Measurements from ENCODE around the gene TMEM165.
"Not testable (repeated sequence)": the region's sequence is repeated elsewhere in the genome, so short reads cannot be mapped to it uniquely, and the experiment has no call there.

Gene TMEM165

GRCh38 chr4:55395529-55396307, at the start of gene TMEM165:
Gene TMEM165, plus strand, starts transcription at chr4:55395957. Its CDS starts 233 bp downstream, at chr4:55396190.
- peak; percentile 85 for DNase-seq (ENCODE audit: low read depth)

GRCh38 chr4:55345980-55346850, 49.5 kb upstream of the TMEM165 start, which contains the start of gene SRD5A3:
Gene SRD5A3, plus strand, starts transcription at chr4:55346242. Its CDS starts 95 bp downstream, at chr4:55346337.
- DNase-seq (ENCODE audit: low read depth), result peak; percentile 76

- DNase-seq (ENCODE audit: low read depth), result no peak
Measured at GRCh38 chr4:55346851-55347255, 48.9 kb upstream of the TMEM165 start.

GRCh38 chr4:55347610-55348228, 48.0 kb upstream of the TMEM165 start:
- no peak for DNase-seq (ENCODE audit: low read depth)

GRCh38 chr4:55348466-55348865, 47.3 kb upstream of the TMEM165 start:
- DNase-seq (ENCODE audit: low read depth), result no peak

GRCh38 chr4:55350870-55351269, 44.9 kb upstream of the TMEM165 start:
- not testable (repeated sequence) for DNase-seq (ENCODE audit: low read depth)

- no peak for DNase-seq (ENCODE audit: low read depth)
Measured at GRCh38 chr4:55351824-55352223, 43.9 kb upstream of the TMEM165 start.

GRCh38 chr4:55352726-55353125, 43.0 kb upstream of the TMEM165 start:
- no peak for DNase-seq (ENCODE audit: low read depth)

- DNase-seq (ENCODE audit: low read depth), result not testable (repeated sequence)
Measured at GRCh38 chr4:55353228-55353747, 42.5 kb upstream of the TMEM165 start.

GRCh38 chr4:55354648-55355047, 41.1 kb upstream of the TMEM165 start:
- DNase-seq (ENCODE audit: low read depth), result no peak

GRCh38 chr4:55355555-55355954, 40.2 kb upstream of the TMEM165 start:
- DNase-seq (ENCODE audit: low read depth), result no peak

GRCh38 chr4:55356991-55357461, 38.7 kb upstream of the TMEM165 start:
- no peak for DNase-seq (ENCODE audit: low read depth)

- DNase-seq (ENCODE audit: low read depth), result no peak
Measured at GRCh38 chr4:55358246-55358645, 37.5 kb upstream of the TMEM165 start.

GRCh38 chr4:55358668-55359067, 37.1 kb upstream of the TMEM165 start:
- DNase-seq (ENCODE audit: low read depth), result no peak

GRCh38 chr4:55359397-55359916, 36.3 kb upstream of the TMEM165 start:
- DNase-seq (ENCODE audit: low read depth), result no peak

- not testable (repeated sequence) for DNase-seq (ENCODE audit: low read depth)
Measured at GRCh38 chr4:55362938-55363337, 32.8 kb upstream of the TMEM165 start.

- DNase-seq (ENCODE audit: low read depth), result no peak
Measured at GRCh38 chr4:55363691-55364351, 31.9 kb upstream of the TMEM165 start.

GRCh38 chr4:55364691-55365344, 30.9 kb upstream of the TMEM165 start:
- no peak for DNase-seq (ENCODE audit: low read depth)

GRCh38 chr4:55365345-55365728, 30.4 kb upstream of the TMEM165 start:
- DNase-seq (ENCODE audit: low read depth), result no peak

- no peak for DNase-seq (ENCODE audit: low read depth)
Measured at GRCh38 chr4:55366621-55367020, 29.1 kb upstream of the TMEM165 start.
